ENCODE data around the gene COBLL1. TPM values are rescaled to one million over a fixed set of nuclear protein-coding genes. Genes with fewer than 3 reads are reported as not detected.

The COBLL1 gene
- 5.7 and 6.7 TPM in 2 replicates for total RNA-seq

GRCh38 chr2:164841719-164842623 lies at the start of gene COBLL1:
Gene COBLL1 (minus strand): TSS chr2:164841823. CDS start chr2:164841196, 627 bp downstream.

Other genes starting within 250 kb of the COBLL1 start
- gene GRB14, start 220.3 kb downstream of the COBLL1 start, total RNA-seq = 2.1 and 6.6 TPM in 2 replicates
- gene SLC38A11, start 113.7 kb upstream of the COBLL1 start, total RNA-seq = not detected in 2 replicates

Data from endothelial cell of coronary artery (primary cell).